Hematopoietic multipotent progenitor cell treated with erythropoietin and hydrocortisone succinate and interleukin-3 and kit ligand, for 17 days (in vitro differentiated cells): Measurements from ENCODE around the gene TTLL6.
A peak's percentile ranks its signal among the peaks of the same experiment; 100 is the strongest.

Source experiments
- DNase-seq: peaks from one replicate; pipeline ENCODE4 v3.0.0-alpha.2; 2015; ENCODE audit warnings: low spot score

Gene TTLL6

DNA sequence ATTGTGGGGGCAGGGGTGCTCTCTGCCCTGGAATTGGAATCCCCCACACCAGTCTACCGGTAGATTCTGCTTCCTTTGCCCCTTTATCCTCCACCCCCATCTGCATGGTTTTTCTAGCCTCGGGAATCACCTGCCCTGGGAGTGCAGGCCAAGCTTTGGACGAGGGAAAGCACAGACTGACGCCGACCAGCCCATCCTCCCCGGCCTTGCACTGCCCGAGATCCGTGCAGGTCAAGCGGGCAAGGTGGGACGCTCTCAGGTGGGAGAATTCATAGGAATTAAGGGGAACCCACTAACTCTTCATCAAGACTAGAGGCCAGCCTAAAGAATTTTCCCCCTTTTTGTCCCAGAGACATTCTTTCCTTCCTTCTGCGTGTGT is 78.6 kb downstream of the TTLL6 start:
- DNase-seq = no peak

- DNase-seq = no peak
Observed at GRCh38 chr17:48737330-48738043, 79.5 kb downstream of the TTLL6 start.

DNA sequence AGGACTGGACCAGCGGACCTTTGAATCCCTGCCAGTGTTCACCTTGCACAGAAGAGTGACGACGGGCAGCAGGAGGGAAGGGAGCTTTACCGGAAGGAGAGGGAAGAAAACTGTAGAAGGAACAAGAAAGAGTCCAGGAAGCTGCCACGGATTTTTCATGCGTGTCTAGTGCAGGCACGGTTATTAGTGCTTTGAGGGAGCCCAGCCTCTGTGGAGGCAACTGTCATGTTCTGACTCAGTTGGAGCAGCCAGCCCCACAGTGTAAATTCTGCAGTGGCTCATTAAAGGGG is 82.0 kb downstream of the TTLL6 start:
- DNase-seq = no peak

GRCh38 chr17:48734333-48735061 is 82.5 kb downstream of the TTLL6 start:
- no peak for DNase-seq

DNA sequence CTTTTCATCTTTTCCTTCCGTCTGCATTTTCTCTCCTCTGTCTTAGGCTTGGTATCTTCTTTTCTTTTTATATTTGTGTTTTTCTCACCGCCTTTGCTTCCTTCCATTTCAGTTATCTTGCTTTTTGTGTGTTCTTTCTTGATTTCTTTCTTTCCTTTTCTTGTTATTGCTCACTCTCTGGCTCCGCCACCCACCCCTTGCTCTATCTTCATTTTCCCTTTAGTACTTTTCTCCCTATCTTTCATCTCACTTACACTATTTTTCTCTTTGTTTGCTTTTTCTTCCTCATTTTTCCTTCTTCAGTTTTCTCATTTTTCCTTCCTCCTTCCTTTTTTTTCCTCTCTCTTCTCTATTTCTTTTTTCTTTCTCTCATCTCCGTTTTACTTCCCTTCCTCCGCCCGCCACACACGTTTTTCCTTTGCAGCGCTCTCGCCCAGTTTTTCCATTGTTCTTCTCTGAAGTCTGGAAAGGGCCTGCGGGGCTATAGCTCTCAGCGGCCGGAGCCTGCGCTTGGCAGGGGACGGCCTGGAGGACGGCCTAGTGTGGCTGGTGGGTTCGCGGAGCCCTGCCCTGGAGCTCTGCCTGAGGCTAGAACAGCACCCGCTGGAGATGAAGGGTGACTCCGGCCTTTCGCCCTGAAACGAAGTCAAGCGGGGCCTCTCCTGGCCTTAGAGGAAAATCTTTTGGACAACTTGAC is 83.2 kb downstream of the TTLL6 start:
- DNase-seq = no peak

DNA sequence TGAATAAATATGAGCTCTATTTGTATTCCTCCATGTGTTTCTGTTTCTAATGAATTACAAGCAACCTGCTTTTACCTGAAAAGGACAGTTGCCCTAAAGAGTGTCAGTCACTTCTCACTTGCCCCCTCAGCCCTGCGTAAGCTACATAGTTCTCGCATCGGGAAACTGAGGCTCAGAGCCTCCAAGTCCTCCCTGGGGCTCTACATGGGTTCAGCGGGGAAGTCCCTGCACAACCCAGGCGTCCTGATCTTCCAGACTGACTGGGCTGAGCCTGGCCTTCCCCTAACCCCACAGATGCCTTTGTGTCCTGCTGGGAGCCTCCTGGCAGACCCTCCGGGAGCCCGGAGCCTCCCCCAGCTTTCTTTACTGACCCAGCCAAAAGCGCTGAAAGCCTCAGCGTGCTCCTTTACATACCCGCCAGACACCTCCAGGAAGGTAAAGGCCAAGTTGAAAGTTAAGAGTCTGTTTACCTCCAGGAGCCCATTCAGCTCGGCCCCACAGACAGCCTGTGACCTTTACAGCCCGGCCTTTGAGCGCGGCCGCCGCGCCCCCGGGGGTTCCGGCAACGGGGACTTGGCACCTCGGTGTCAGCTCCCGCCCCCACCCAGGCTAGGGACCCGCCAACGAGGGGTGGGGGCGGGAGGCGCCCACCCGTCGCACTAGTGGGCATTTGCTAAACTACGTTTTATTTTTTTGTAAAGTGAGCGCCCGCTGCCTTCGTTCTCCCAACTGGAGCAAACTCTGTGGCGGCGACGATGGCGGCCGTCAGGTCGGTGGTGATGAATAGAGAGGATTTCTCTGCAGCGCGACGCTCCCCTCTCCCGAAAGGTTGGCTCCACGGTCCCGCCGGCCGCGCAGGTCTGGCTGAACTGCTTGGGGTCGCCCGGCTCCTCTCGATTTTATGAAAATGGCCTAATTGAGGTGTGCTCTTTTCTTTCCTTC is 84.1 kb downstream of the TTLL6 start:
- no peak for DNase-seq

DNA sequence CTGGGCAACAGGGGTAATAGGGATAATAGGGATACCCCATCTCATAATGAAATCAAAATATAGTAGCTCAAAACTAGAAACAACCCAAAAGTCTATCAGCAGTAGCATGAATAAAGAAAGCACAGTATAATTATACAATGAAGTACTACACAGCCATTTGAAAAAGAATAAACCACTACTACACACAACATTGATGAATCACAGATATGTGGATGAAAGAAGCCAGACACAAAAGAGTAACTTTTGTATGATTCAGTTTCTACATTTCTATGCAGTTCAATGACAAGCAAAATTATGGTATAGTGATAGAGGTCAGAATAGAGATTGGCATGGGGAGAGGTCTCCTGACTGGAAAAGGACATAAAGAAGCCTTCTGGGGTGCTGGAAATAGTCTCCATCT is 85.7 kb downstream of the TTLL6 start:
- DNase-seq = no peak

DNA sequence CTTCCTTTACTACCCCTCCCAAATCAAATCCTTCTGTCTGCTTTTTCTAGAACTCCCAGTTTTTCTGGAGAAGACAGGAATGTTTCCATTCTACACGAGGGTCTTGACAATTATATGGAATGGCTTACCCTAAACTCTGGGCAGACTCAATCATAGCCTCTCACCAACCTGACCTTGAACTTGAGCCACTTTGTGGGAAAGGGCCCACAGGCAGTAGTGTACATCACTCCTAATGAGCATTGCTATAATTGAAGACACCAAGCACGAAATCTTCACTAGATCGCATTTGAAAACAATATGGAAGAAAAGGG is 86.8 kb downstream of the TTLL6 start:
- no peak for DNase-seq

DNA sequence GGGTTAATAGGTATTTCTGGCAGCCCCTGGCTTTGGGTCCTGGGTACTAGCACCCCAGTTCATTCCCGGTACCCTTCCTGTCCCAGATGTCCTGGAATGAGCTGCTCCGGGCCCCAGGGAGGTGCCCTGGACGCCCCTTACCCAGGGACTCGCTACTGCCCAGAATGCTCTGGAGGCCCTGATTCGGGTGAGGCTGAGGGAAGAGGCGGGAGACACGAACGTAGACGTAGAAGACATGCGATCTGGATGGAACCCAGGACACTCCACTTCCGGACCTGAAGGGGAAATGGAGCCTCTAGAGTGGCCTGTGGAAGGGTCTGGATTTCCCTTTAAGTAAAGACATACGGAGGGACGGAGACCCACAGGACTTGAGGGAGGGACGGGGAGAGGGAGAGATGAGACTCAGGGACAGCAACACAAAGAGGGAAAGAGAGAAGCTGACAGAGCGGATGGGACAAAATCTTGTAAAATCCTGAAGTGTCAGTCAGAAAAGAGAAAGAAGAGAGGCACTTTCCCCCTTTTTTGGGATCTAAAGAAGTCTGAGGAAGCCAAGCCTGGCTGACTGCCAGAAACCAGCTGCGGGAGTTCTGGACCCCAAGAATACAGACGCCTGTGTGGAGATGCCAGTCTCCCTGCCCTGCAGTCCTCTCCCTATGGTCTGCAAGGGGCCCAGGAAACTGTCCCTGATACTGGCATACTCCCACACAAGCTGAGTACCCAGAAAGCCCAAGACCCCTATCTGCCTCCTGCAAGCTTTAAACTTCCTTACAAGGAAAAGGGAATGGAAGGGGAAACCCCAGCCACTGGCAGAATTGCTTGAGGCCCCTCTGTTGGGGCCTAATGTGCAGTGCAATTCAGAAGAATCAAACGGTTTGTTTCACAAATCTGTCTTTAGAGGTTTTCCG is 87.4 kb downstream of the TTLL6 start:
- DNase-seq = no peak

DNA sequence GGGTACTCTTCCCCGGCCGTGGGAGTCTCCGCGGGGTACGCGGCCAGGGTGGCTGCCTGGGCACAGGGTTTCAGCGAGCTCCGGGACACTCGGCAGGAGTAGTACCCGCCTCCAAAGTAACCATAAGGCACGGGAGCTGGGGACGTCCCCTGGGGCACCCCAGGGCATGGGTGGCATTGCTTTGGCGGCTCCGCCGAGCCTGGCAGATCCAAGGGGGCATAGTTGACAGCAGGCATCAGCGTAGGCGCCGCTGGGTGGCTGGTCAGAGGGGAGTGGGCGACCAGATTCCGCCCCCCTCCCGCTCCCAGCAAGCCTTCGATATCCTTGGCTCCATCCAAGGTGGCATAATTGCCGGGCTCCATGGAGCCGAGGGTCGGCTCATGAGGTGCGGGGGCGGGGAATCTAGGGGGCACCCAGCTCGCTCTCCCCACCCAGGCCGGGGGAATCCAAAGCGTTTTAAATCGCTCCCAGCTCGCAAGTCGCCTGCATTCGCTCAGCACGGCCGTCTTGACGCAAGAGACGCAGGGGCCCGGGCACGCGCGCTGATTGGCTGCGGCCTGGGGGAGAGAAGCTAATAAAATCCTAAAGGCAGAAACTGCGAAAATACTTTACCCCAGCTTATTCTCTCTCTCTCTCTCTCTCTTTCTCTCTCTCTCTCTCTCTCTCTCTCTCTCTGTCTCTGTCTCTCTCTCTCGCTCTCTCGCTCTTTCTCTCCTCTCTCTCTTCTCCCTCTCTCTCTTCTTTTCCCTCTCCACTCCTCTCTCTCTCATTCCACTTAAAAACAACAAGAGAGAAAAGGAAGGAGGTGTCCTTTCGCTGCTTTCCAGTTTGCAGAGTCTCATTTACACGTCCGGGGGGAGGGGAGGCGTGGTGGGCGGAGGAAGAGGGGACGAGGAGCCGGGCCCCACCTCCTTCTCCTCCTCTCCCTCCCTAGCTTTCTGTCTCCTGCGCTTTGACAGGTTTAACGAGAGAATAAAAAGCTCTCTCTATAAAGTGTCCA is 88.5 kb downstream of the TTLL6 start, which contains the start of gene HOXB13:
Gene HOXB13 (minus strand): TSS at position 519 of the 1,000 bp plus-strand sequence. CDS start 157 bp downstream, at position 362.
- no peak for DNase-seq

- DNase-seq = no peak
Observed at GRCh38 chr17:48727415-48728175, 89.4 kb downstream of the TTLL6 start.

- DNase-seq = no peak
Observed at GRCh38 chr17:48726916-48727286, 90.1 kb downstream of the TTLL6 start.

DNA sequence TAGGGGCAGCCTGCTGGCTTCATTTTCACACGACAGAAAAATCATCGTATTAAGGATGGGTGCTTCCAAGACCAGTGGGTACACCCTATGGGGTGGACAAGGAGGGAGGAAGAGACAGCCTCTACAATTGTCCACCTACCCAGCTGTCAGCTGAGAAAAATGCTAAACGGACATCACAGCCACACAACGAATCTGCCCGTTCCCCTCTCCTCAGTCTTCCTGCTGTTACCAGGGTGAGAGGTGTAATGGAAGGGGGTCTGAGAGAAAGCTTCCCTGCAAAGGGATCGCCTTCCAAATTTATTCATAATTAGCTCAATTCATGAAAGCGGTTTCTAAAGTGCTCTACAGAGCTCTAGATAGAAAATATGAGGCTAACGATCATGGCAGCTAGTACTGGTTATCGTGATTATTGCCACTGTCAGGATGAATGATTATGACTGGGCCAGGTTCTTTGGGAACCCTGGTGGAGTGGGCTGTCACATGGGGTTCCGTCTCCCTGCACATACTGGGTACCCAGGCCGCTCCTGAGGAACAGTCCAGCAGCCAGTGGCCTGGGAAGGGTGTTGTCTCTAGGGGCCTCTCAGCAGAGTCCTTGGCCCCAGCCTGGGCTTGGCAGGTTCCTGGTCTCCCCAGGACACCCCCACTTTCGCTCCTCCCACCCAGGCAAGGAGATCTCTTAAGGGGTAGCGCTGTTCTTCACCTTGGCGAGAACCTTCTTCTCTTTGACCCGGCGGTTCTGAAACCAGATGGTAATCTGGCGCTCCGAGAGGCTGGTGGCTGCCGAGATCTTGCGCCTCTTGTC is 90.7 kb downstream of the TTLL6 start:
- DNase-seq = no peak

GRCh38 chr17:48725288-48726064 is 91.6 kb downstream of the TTLL6 start:
- DNase-seq = no peak

GRCh38 chr17:48725004-48725287 is 92.1 kb downstream of the TTLL6 start:
- DNase-seq = no peak

GRCh38 chr17:48724251-48725003 is 92.6 kb downstream of the TTLL6 start:
- peak; percentile 42 for DNase-seq
